GM21526 (cell line): Measurements from ENCODE around the gene APOA5.
A peak's percentile ranks its signal among the peaks of the same experiment; 100 is the strongest.
"Not testable (repeated sequence)": the region's sequence is repeated elsewhere in the genome, so short reads cannot be mapped to it uniquely, and the experiment has no call there.

Experiments used
- ATAC-seq: cut with Tn5 transposase; IDR thresholded peaks from one replicate; pipeline ENCODE4 v1.9.1; 2021; ENCODE audit warnings: moderate library complexity; ENCODE audit not compliant: unreplicated experiment, low FRiP score

Gene APOA5, protein sequence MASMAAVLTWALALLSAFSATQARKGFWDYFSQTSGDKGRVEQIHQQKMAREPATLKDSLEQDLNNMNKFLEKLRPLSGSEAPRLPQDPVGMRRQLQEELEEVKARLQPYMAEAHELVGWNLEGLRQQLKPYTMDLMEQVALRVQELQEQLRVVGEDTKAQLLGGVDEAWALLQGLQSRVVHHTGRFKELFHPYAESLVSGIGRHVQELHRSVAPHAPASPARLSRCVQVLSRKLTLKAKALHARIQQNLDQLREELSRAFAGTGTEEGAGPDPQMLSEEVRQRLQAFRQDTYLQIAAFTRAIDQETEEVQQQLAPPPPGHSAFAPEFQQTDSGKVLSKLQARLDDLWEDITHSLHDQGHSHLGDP

GRCh38 chr11:116791813-116792143 lies at the start of gene APOA5:
APOA5 (minus strand) TSS chr11:116791879; CDS start chr11:116791860, 19 bp downstream.
- no peak for ATAC-seq

DNA sequence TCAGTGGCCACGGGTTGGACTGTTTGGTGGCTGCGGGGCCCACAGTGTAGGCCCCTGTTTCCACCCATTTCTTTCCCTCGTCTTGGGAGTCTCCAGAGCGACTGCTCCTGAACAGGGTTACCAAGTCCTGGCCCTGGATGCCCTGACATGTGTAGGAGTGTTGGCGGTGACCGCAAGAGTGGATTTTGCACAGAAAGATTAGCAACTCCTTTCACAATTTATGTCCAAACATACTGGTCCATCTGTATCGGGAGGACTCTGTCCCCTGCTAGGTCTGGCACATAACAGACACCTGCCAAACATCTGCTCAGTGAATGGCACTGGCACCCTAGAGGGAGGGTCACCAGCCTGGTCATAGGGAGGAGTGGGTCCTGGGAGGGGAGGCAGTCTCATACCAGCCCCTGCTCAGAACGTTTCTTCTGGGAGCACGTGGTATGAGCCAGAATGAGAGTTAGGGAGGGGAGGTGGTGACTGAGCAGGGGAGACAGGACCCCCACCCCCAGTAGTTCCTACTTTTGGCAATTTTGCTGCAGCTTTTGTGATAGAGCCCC lies 49.1 kb upstream of the APOA5 start:
- ATAC-seq = no peak

DNA sequence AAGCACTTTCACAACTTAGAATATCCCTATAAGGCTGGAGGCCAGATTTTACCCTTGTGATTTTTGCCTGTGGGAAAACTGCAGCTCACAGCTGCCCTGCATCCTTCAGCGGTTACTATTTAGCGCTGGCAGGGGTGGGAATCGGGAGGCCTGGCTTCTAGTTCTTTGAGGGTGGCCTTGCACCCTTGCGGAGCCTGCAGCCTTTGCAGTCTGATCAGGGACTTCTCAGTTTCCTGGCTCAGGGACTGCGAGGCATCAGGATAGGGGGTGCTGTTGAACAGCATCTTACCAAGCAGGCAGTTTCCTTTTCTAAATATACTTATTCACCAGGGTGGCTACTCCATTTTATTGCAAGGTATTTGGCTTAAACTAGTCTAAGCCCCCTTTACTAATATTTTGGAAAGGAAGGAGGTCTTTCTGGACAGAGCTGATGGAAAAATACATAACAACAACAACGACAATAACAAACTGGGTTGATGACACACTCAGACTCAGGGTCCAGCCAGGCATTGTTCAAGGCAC lies 48.6 kb upstream of the APOA5 start:
- ATAC-seq = no peak

DNA sequence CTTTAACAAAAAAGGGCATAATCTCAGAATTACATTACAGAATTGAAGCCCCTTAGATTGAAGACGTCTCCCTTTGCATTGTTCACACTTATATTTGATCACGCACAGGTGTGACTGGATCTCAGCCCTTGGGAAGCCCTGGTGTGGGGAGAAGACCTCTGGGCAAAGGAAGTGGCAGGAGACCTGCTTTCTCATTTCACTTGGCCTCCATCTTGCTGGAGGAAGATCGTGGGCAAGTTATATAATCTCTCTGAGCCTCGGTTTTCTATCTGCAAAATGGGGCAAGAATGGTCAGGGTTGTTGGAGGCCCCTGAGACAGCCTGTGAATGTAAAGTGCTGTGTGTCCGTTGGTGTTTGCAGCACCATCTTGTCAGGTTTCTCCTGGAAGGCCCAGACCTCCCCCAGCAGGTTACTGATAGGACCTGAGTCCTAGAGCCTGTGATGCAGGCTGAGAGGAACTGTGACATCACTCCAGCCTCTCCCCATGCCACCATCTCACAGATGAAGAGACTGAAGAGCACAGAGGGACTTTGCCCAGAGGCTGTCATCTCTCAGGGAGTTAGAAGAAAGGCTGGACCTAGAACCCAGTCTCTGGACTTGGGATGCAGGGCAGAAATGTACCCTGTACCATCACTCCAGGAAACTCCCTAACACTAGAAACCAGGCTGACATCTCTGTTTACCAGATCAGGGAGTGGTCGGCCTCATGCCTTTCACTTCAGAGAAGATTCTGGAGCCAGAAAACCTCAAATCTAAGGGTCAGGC lies 46.8 kb upstream of the APOA5 start:
- ATAC-seq = no peak

DNA sequence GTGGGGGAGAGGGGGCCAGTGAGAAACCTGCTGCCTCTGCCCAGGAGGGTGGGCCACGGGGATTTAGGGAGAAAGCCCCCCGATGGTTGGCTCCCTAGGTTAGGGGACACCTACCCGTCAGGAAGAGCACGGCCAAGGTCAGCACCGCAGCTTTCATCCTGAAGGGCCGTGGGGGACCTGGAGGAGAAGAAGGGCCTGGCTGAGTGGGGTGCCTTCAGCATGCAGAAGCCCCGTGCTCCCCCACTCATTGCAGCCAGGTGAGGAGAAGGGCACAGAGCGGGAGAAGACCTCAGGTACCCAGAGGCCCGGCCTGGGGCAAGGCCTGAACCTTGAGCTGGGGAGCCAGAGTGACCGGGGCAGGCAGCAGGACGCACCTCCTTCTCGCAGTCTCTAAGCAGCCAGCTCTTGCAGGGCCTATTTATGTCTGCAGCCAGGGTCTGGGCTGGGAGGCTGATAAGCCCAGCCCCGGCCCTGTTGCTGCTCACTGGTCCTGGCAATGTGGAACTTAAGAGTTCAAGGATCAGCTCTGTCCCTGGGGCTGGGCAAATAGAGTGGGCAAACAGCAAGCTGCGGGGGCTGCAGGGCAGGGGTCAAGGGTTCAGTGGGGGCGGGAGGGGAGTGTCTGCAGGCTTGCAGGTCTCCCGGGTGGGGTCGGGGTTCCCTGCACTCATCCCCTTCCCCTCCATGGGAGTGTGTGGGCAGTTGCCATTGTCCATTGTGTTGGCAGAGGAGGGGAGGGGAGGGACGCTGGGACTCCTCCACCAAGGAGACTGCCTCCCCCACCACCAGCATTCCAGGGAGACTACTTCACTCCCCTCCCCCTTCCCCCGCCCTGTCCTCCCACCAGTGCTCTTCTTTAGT lies 45.8 kb upstream of the APOA5 start, which contains the start of gene APOA1:
APOA1 (minus strand) TSS at position 392 of the 861 bp plus-strand sequence; CDS start at position 157, 235 bp downstream.
- no peak for ATAC-seq

- no peak for ATAC-seq
These were observed 44.9 kb upstream of the APOA5 start for GRCh38 chr11:116836632-116836991.

- ATAC-seq = peak; percentile 76
These were observed 44.3 kb upstream of the APOA5 start for GRCh38 chr11:116835791-116836631.

DNA sequence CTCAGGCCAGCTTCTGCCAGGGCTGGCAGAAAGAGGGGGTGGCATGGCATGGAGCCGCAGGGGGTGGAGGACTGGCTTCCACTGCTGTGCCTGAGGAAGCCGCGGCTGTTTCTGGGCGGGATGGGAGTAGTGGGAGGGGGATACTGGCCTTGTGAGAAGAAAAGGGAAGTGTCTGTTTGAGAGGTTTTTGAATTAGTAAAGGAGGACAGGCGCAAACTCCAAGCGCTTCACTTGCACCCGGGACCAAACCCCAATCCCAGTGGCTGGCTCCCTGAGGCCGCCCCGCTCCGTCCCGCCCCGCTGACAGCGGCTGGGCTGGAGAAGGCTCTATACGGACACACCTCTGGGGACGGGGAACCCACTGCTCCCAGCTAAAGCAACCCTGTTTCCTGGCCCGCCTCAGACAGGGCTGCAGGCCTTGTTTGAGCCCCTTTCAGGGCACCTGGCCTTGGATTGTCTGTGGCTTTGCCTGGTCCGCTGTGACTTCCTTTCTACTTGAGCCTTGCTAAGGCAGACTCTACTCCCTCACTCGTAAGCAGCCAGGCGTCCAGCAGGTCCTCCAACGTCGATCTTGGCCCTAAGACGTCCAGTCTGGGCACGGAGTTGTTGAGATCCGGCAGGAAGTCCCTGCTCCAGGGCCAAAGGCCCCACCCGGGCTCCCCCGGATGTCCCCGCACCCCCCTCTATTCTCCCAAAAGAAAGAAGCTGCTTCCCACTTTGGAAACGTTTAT lies 43.5 kb upstream of the APOA5 start:
- no peak for ATAC-seq

DNA sequence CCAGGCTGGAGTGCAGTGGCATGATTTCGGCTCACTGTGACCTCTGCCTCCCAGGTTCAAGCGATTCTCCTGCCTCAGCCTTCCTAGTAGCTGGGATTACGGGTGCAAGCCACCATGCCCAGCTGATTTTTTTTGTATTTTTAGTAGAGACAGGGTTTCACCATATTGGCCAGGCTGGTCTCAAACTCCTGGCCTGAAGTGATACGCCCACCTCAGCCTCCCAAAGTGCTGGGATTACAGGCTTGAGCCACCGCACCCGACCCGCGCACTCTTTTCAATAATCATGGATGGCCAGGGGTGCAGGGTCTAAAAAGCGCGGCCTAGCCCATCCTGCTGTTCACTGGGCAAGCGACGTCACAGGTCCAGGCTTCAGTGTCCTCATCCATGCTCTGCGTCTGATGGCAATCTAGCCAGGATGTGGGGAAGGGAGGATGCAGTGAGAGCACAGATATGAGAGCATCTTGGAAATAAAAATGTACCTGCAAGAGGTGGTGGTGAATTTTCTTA lies 42.9 kb upstream of the APOA5 start:
- not testable (repeated sequence) for ATAC-seq

DNA sequence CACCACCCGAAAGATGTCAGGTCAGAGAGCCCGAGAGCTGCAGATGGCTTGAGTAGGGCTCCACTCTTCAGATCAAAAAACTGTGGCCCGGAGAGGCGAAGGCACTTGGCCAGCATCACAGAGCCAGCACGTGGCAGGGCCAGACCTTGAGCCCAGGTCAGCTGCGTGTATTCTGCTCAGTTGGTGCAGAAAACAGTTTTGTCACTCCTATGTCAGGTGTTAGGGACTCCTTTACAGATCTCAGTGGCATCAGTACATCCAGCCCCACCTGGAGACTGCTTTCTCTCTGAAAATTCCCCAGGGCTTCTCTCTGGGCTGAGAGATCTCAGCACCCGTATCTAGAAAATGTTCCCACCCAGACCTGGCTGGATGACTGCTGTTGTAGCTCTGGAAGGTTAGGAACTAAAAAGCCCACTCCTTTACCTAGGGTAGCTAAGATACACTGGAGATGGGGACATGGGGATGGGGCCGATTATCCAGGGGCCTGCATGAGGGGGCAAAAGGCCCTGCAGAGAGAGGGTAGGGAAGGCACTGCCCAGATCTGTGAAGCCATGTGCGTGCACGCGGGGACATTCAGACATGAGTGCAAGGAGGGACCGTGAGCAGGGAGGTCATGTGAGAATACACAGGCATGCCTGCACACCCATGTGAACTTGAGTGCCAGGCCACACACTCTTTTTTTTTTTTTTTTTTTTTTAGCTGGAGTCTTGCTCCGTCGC lies 42.3 kb upstream of the APOA5 start:
- no peak for ATAC-seq

GRCh38 chr11:116833491-116833815 lies 41.8 kb upstream of the APOA5 start:
- ATAC-seq = no peak

DNA sequence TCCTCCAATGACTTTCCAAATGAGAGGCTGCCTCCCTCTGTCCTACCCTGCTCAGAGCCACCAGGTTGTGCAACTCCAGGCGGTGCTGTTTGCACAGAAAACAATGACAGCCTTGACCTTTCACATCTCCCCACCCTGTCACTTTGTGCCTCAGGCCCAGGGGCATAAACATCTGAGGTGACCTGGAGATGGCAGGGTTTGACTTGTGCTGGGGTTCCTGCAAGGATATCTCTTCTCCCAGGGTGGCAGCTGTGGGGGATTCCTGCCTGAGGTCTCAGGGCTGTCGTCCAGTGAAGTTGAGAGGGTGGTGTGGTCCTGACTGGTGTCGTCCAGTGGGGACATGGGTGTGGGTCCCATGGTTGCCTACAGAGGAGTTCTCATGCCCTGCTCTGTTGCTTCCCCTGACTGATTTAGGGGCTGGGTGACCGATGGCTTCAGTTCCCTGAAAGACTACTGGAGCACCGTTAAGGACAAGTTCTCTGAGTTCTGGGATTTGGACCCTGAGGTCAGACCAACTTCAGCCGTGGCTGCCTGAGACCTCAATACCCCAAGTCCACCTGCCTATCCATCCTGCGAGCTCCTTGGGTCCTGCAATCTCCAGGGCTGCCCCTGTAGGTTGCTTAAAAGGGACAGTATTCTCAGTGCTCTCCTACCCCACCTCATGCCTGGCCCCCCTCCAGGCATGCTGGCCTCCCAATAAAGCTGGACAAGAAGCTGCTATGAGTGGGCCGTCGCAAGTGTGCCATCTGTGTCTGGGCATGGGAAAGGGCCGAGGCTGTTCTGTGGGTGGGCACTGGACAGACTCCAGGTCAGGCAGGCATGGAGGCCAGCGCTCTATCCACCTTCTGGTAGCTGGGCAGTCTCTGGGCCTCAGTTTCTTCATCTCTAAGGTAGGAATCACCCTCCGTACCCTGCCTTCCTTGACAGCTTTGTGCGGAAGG lies 40.9 kb upstream of the APOA5 start:
- no peak for ATAC-seq

GRCh38 chr11:116831790-116832349 lies 40.2 kb upstream of the APOA5 start:
- no peak for ATAC-seq

DNA sequence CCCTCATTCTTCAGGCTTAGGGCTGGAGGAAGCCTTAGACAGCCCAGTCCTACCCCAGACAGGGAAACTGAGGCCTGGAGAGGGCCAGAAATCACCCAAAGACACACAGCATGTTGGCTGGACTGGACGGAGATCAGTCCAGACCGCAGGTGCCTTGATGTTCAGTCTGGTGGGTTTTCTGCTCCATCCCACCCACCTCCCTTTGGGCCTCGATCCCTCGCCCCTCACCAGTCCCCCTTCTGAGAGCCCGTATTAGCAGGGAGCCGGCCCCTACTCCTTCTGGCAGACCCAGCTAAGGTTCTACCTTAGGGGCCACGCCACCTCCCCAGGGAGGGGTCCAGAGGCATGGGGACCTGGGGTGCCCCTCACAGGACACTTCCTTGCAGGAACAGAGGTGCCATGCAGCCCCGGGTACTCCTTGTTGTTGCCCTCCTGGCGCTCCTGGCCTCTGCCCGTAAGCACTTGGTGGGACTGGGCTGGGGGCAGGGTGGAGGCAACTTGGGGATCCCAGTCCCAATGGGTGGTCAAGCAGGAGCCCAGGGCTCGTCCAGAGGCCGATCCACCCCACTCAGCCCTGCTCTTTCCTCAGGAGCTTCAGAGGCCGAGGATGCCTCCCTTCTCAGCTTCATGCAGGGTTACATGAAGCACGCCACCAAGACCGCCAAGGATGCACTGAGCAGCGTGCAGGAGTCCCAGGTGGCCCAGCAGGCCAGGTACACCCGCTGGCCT lies 38.7 kb upstream of the APOA5 start:
- ATAC-seq = no peak

DNA sequence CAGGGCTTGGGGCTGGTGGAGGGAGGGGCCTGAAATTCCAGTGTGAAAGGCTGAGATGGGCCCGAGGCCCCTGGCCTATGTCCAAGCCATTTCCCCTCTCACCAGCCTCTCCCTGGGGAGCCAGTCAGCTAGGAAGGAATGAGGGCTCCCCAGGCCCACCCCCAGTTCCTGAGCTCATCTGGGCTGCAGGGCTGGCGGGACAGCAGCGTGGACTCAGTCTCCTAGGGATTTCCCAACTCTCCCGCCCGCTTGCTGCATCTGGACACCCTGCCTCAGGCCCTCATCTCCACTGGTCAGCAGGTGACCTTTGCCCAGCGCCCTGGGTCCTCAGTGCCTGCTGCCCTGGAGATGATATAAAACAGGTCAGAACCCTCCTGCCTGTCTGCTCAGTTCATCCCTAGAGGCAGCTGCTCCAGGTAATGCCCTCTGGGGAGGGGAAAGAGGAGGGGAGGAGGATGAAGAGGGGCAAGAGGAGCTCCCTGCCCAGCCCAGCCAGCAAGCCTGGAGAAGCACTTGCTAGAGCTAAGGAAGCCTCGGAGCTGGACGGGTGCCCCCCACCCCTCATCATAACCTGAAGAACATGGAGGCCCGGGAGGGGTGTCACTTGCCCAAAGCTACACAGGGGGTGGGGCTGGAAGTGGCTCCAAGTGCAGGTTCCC lies 38.0 kb upstream of the APOA5 start, which contains the start of gene APOC3:
APOC3 (plus strand) TSS at position 383 of the 659 bp plus-strand sequence. CDS start 676 bp downstream, outside the sequence.
- ATAC-seq = no peak
